T-helper 2 cell treated with Interferon-gamma antibody and Interleukin-4, amounts not matched to agents 5 μg/mL and 100 μg/mL, for 36 hours (primary cell): ENCODE measurements around the gene SLC47A2.

Source experiments
- DNase-seq: peaks from one replicate; pipeline ENCODE4 v3.0.0; 2021; ENCODE audit warnings: low spot score
- H3K27ac Mint-ChIP-seq: one replicate; pipeline ENCODE4 v1.8.0; 2021; ENCODE audit warnings: mild to moderate bottlenecking, mixed read lengths
- H3K27me3 Mint-ChIP-seq: one replicate; pipeline ENCODE4 v1.8.0; 2021; ENCODE audit warnings: low read depth, mixed read lengths
- H3K36me3 Mint-ChIP-seq: one replicate; pipeline ENCODE4 v1.8.0; 2021; ENCODE audit warnings: low read depth, mixed read lengths
- H3K4me1 Mint-ChIP-seq: one replicate; pipeline ENCODE4 v1.8.0; 2021; ENCODE audit warnings: low read depth, mixed read lengths
- H3K4me3 Mint-ChIP-seq: one replicate; pipeline ENCODE4 v1.8.0; 2022; ENCODE audit warnings: mild to moderate bottlenecking, moderate library complexity, mixed read lengths
- H3K9me3 Mint-ChIP-seq: one replicate; pipeline ENCODE4 v1.8.0; 2021; ENCODE audit warnings: mixed read lengths

The SLC47A2 gene

DNA sequence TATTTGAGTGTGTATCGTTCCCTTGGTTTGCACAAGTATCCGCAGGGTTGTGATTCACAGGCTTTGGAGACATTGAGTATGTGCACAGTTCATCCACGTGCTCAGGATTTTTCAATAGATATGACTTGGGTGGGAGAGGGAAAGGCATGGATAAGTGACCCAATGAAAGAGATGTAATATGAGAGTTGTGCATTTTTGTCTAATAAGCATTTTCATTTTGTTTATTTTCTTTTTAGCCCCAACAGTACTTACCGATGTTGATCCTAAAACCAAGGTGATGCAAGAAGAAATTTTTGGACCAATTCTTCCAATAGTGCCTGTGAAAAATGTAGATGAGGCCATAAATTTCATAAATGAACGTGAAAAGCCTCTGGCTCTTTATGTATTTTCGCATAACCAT, 53.3 kb downstream of the SLC47A2 start:
- Mint-ChIP-seq H3K36me3 (peaks cover 9% of the 10 kb centered on the region), H3K4me3 (no peak overlapping the region), H3K27ac (no peak overlapping the region), H3K9me3 (no peaks in the 10 kb centered on the region), H3K4me1 (no peaks in the 10 kb centered on the region), H3K27me3 (no peaks in the 10 kb centered on the region)
- no peak for DNase-seq

DNA sequence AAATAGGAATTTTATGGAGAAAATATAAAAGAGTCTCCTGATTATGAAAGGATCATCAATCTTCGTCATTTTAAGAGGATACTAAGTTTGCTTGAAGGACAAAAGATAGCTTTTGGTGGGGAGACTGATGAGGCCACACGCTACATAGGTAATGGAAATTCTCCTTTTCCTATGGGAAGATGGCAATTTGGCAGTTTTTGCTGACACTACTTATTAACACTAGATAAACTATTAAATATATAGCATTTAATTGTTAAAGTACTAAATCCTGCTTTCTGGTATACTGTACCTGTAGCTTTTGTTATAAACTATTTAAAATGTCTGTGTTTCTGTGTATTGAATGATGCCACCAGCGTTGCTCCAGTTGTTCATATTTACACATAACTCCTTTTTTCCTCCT, 55.3 kb downstream of the SLC47A2 start:
- DNase-seq, result no peak
- H3K36me3 Mint-ChIP-seq, result peaks cover 12% of the 10 kb centered on the region
- no peaks in the 10 kb centered on the region for H3K4me1 Mint-ChIP-seq
- no peak overlapping the region for H3K4me3 Mint-ChIP-seq
- no peaks in the 10 kb centered on the region for H3K9me3 Mint-ChIP-seq
- no peak overlapping the region for H3K27ac Mint-ChIP-seq
- H3K27me3 Mint-ChIP-seq, result no peaks in the 10 kb centered on the region

GRCh38 chr17:19660219-19660870, 56.0 kb downstream of the SLC47A2 start:
- peaks cover 11% of the 10 kb centered on the region for H3K36me3 Mint-ChIP-seq
- H3K4me1 Mint-ChIP-seq, result no peaks in the 10 kb centered on the region
- no peak for DNase-seq
- no peaks in the 10 kb centered on the region for H3K27me3 Mint-ChIP-seq
- H3K9me3 Mint-ChIP-seq, result no peaks in the 10 kb centered on the region
- no peak overlapping the region for H3K4me3 Mint-ChIP-seq
- H3K27ac Mint-ChIP-seq, result no peak overlapping the region

DNA sequence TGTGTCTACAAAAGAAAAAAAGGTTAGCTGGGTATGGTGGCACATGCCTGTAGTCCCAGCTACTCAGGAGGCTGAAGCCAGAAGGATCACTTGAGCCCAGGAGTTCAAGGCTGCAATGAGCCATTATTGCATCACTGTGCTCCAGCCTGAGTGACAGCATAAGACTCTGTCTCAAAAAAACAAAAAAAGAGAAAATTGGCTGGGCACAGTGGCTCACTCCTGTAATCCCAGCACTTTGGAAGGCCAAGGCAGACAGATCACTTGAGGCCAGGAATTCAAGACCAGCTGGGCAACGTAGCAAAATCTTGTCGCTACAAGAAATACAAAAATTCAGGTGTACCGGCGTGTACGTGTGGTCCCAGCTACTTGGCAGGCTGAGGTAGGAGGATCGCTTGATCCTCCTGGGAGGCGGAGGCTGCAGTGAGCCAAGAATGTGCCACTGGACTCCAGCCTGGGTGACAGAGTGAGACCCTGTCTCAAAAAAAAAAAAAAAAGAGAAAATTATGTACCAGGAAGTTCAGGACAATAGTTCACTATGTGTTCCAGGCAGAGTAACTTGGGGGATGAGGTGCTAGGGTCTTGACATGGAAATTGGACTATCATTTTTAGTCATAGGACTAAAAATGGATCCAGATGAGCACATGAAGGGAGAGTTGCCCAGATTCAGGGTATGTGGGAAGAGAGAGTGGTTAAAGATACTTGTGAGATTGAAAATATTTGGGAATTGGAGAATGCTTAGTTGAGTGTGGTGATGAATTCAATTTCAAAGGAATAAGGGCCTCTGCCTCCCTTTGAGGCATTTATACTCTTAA, 56.8 kb downstream of the SLC47A2 start:
- no peak overlapping the region for H3K27ac Mint-ChIP-seq
- peaks cover 18% of the 10 kb centered on the region for H3K36me3 Mint-ChIP-seq
- no peaks in the 10 kb centered on the region for H3K4me1 Mint-ChIP-seq
- DNase-seq, result no peak
- H3K4me3 Mint-ChIP-seq, result no peak overlapping the region
- H3K9me3 Mint-ChIP-seq, result no peaks in the 10 kb centered on the region
- H3K27me3 Mint-ChIP-seq, result no peaks in the 10 kb centered on the region

DNA sequence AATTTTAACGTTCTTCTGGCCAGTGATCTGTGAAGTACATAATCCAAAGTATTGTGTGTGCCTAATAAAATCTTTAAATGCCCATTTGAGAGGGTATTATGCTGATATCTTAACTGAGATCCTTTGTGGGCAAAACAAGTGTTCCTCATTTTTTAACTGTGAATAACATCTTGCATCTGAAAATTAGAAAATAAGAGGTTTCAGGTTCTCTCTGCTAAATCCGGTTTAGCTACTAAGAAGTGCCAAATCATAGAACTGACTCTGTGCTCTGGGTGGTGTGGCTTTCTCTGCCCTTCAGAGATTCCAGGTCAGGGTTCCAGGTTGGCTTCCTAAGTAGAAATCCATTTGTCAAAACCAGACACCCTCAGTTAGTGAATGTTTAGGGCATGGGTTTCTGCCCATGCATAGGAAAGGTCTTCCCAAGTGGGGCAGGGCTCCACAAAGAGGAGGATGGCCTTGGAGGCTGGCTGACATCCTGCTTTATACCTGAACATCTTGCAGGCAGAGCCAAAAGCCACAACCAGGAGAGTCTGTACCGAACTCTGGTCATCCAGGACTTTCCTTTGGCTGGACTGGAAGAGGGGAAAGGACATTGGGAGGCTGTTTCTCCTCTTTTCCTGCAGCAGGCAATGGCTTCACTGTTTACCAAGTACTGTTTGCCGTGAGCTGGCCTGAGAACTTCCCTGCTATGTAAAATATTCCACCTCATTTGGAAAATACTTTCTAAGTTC, 59.4 kb downstream of the SLC47A2 start:
- Mint-ChIP-seq H3K9me3 (no peaks in the 10 kb centered on the region), H3K27ac (no peak overlapping the region), H3K27me3 (no peaks in the 10 kb centered on the region), H3K4me3 (no peak overlapping the region), H3K36me3 (peaks cover 28% of the 10 kb centered on the region), H3K4me1 (no peaks in the 10 kb centered on the region)
- DNase-seq, result no peak

DNA sequence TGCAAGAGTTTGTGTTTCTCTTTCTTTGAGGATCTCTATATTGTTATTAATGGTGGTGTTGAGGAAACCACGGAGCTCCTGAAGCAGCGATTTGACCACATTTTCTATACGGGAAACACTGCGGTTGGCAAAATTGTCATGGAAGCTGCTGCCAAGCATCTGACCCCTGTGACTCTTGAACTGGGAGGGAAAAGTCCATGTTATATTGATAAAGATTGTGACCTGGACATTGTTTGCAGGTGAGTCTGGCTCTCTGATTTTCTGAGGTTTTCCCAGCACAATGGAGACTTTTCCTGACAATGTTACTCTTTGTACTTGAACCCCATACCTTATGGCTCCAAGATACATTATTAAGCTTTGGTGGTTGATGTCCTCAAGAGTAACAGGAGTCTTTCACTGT, 60.0 kb downstream of the SLC47A2 start:
- H3K4me3 Mint-ChIP-seq, result no peak overlapping the region
- no peak for DNase-seq
- peaks cover 31% of the 10 kb centered on the region for H3K36me3 Mint-ChIP-seq
- H3K27me3 Mint-ChIP-seq, result no peaks in the 10 kb centered on the region
- H3K4me1 Mint-ChIP-seq, result no peaks in the 10 kb centered on the region
- H3K9me3 Mint-ChIP-seq, result no peaks in the 10 kb centered on the region
- H3K27ac Mint-ChIP-seq, result no peak overlapping the region

GRCh38 chr17:19654896-19655295, 61.5 kb downstream of the SLC47A2 start:
- H3K27me3 Mint-ChIP-seq, result no peaks in the 10 kb centered on the region
- no peak overlapping the region for H3K27ac Mint-ChIP-seq
- peaks cover 29% of the 10 kb centered on the region for H3K36me3 Mint-ChIP-seq
- no peak for DNase-seq
- H3K4me1 Mint-ChIP-seq, result peaks cover 4% of the 10 kb centered on the region
- H3K9me3 Mint-ChIP-seq, result no peaks in the 10 kb centered on the region
- H3K4me3 Mint-ChIP-seq, result no peak overlapping the region

GRCh38 chr17:19654342-19654886, 62.0 kb downstream of the SLC47A2 start:
- Mint-ChIP-seq H3K4me1 (peaks cover 9% of the 10 kb centered on the region), H3K4me3 (no peak overlapping the region), H3K36me3 (peaks cover 29% of the 10 kb centered on the region), H3K27ac (no peak overlapping the region), H3K27me3 (no peaks in the 10 kb centered on the region), H3K9me3 (no peaks in the 10 kb centered on the region)
- no peak for DNase-seq

GRCh38 chr17:19652595-19652994, 63.8 kb downstream of the SLC47A2 start:
- Mint-ChIP-seq H3K4me1 (peaks cover 19% of the 10 kb centered on the region), H3K27ac (no peak overlapping the region)
- DNase-seq, result no peak

DNA sequence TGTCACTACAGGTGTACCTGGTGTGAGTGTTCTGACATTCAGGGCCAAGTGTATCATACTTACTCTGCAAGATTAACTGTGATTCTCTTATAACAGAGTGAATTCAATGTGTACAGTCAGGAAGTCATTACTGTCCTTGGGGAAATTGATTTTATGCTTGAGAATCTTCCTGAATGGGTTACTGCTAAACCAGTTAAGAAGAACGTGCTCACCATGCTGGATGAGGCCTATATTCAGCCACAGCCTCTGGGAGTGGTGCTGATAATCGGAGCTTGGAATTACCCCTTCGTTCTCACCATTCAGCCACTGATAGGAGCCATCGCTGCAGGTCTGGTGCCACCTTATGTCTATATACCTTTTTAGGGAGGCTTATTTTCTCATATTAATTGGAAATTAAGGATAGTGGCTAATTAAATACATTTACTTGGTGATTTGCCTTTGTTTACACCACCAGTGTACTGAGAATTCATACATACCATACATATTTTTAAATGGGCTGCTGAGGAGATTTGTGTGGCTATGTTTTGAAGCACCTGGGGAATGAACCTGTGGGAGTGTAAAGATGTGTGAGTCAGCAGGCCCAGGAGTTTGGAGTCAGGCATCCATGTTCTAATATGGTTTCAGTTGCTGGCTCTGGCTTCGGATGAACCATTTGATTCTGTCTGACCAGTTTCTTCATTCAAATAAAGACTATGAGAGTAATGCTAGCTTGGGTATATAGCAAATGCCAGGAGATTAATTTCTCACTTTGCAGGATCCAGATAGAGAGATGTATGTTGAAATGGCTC, 64.7 kb downstream of the SLC47A2 start:
- H3K4me3 Mint-ChIP-seq, result no peak overlapping the region
- no peak for DNase-seq
- H3K4me1 Mint-ChIP-seq, result peaks cover 26% of the 10 kb centered on the region
- H3K36me3 Mint-ChIP-seq, result peaks cover 25% of the 10 kb centered on the region
- no peaks in the 10 kb centered on the region for H3K27me3 Mint-ChIP-seq
- H3K9me3 Mint-ChIP-seq, result no peaks in the 10 kb centered on the region
- H3K27ac Mint-ChIP-seq, result no peak overlapping the region

More at GRCh38 chr17:19652595-19652994, 63.8 kb downstream of the SLC47A2 start:
- Mint-ChIP-seq H3K4me3 (no peak overlapping the region), H3K9me3 (no peaks in the 10 kb centered on the region), H3K36me3 (peaks cover 25% of the 10 kb centered on the region), H3K27me3 (no peaks in the 10 kb centered on the region)

GRCh38 chr17:19650826-19651225, 65.6 kb downstream of the SLC47A2 start:
- H3K4me3 Mint-ChIP-seq, result peak overlapping the region; percentile 22
- H3K4me1 Mint-ChIP-seq, result peaks cover 30% of the 10 kb centered on the region
- no peaks in the 10 kb centered on the region for H3K27me3 Mint-ChIP-seq
- no peak overlapping the region for H3K27ac Mint-ChIP-seq
- H3K9me3 Mint-ChIP-seq, result no peaks in the 10 kb centered on the region
- peaks cover 23% of the 10 kb centered on the region for H3K36me3 Mint-ChIP-seq
- DNase-seq, result no peak

DNA sequence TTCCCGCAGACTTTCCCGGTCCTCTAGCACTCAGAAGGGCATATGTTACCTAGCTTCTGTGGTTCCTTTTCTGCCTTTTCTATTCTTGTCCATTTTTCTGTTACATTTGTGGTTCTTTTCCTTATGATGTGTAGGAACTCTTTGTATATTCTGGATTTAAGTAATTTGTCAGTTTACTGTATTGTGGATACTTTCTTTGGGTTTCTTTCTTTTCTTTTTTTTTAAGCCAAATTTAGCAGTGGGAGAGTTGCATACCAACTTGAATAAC, 67.2 kb downstream of the SLC47A2 start:
- Mint-ChIP-seq H3K27ac (peak overlapping the region; percentile 63), H3K4me1 (peaks cover 30% of the 10 kb centered on the region), H3K4me3 (peak overlapping the region; percentile 96), H3K9me3 (no peaks in the 10 kb centered on the region), H3K36me3 (peaks cover 16% of the 10 kb centered on the region), H3K27me3 (peaks cover 10% of the 10 kb centered on the region)
- DNase-seq, result no peak

DNA sequence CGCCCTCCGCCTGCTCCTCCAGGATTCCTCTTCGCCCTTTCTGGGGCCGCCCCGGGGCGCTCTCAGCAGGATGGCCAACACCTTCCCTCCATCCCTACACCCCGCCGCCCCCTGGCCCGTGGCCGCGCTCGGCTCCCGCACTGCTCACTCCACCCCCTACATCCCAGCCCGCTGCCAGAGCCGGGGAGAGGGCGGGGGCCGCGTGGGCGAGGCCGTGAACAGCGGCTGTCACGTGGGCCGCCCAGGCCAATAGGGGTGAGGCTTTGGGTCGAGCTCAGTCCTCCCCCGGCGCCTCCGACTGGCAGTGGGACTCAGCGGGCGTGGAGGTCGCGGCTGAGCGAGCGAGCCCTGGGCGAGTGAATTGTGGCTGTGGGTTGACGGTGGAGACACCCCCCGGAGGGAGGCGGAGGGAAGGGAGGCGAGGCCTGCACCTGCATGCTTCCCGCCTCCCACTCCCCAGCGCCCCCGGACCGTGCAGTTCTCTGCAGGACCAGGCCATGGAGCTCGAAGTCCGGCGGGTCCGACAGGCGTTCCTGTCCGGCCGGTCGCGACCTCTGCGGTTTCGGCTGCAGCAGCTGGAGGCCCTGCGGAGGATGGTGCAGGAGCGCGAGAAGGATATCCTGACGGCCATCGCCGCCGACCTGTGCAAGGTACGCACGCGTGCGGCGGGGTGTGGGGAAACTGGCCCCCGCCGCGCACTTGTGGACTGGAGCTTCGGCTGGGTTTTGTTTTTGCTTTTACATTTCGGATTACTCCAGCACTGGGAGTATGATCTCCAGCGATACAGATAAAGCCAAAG, 67.7 kb downstream of the SLC47A2 start, which contains the start of gene ALDH3A2:
TSS of gene ALDH3A2 (plus strand) at position 277 of the 799 bp plus-strand sequence. CDS start at position 498, 221 bp downstream.
- Mint-ChIP-seq H3K4me1 (peaks cover 30% of the 10 kb centered on the region), H3K27me3 (peaks cover 15% of the 10 kb centered on the region), H3K4me3 (peak within 1 kb of the TSS; percentile 96), H3K27ac (peak within 1 kb of the TSS; percentile 93), H3K9me3 (no peaks in the 10 kb centered on the region), H3K36me3 (peaks cover 12% of the 10 kb centered on the region)
- peak; percentile 96 for DNase-seq
